IgD-negative memory B cell (primary cell): ENCODE data around the gene ZFR2. TPM values are rescaled to one million over a fixed set of nuclear protein-coding genes. Genes with fewer than 3 reads are reported as not detected.

Experiments
- H3K27ac Mint-ChIP-seq, 3 donors: one replicate each; pipeline ENCODE4 v1.8.0; 2020 to 2022; ENCODE audit warnings: mild to moderate bottlenecking in 3 of 3, mixed read lengths in 3 of 3, moderate library complexity in 1 of 3
- H3K27me3 Mint-ChIP-seq: one replicate; pipeline ENCODE4 v1.8.0; 2021; ENCODE audit warnings: mixed read lengths
- H3K36me3 Mint-ChIP-seq: one replicate; pipeline ENCODE4 v1.8.0; 2020; ENCODE audit warnings: mild to moderate bottlenecking, mixed read lengths
- H3K4me1 Mint-ChIP-seq, 3 donors: one replicate each; pipeline ENCODE4 v1.8.0; 2020 to 2022; ENCODE audit warnings: mixed read lengths in 3 of 3, mild to moderate bottlenecking in 1 of 3
- H3K4me3 Mint-ChIP-seq, 4 donors: one replicate each; pipeline ENCODE4 v1.8.0; 2020 to 2022; ENCODE audit warnings: mild to moderate bottlenecking in 4 of 4, mixed read lengths in 4 of 4, moderate library complexity in 3 of 4
- H3K9me3 Mint-ChIP-seq, 3 donors: one replicate each; pipeline ENCODE4 v1.8.0; 2020 to 2021; ENCODE audit warnings: mixed read lengths in 3 of 3, mild to moderate bottlenecking in 1 of 3
- polyA plus RNA-seq: library from polyadenylated mRNA; unstranded; fragments of 300-500 nt; fragmentation: Illumina TruSeq; gene quantifications from one replicate; pipeline ENCODE4 v1.2.3, GENCODE V29; 2021

Gene ZFR2
- polyA plus RNA-seq, 1 donor from 2014 or later = 0.38 TPM

DNA sequence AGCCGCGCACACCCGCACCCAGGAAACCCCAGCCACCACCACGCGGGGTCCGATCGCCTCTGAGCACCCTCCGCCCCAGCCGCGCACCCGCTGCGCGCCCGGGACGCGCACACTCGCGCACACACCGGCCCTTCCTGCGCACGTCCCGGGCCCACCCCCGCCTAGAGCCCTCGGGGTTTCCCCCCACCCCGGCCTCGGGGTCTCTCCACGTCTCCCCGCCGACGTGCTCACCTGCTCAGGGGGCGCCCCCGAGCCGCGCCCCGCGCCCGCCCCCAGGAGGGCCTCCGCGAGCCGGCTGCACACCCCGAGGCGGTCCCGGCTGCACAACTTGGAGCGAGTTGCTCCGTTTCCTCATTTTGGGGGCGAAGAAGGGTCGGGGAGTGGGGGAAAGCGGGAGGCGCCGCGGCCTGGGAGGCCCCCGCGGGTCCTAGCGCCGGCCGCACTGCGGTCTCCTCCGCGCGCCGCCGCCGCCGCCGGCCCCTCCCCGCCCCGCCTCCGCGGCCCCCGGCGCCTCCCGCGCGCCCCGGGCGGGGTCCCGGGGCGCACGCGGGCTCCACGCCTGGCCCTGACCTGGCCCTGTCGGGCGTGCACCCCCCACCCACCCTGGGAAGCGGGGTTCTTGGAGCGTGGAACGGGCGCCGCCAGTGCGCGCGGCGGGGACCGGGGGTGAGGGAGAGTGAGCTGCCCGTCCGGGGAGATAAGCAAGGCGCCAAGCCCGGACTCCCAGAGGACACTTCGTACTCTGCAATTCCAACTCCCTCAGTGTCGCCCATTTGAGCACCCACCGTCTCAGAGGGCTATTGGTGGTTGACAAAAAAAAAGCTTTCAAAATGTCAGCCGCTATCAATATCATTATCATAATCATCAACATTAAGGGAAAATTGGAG is 82.7 kb downstream of the ZFR2 start, which contains the start of gene MATK:
Gene MATK (minus strand): TSS at position 444 of the 887 bp plus-strand sequence. CDS start 1,246 bp downstream, outside the sequence.
- Mint-ChIP-seq H3K9me3 (peaks cover 2 to 10% (median 10%) of the 10 kb centered on the region in 3 donors), H3K27ac (peak within 1 kb of the TSS in 1 of 3 donors; percentile 14), H3K36me3 (peaks cover 4% of the 10 kb centered on the region), H3K4me1 (peaks cover 5 to 11% (median 7%) of the 10 kb centered on the region in 3 donors), H3K27me3 (peaks cover 16% of the 10 kb centered on the region), H3K4me3 (peak within 1 kb of the TSS; percentile 1 to 91 (median 82))

DNA sequence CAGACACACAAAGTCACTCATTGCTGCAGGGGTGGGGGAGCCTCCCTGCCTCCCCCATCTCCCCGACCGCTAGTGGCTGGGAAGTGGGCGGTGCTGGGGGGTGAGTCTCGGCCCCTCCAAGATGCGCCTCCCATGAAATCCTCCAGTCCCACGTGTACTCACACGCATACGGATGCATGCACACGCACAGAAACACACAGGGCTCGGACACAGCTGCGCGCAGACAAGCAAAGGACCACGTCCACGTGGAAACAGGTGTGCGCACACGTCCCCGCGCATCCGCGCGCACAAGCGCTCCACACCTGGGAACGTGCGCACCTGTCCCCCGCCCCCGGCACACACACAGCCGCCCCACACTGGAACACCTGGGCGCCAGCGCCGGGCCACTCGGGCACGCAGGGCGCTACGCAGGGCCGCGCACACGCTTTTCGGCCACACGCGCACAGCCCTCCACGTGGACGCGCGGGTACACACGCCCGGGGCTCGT is 83.3 kb downstream of the ZFR2 start:
- H3K4me1 Mint-ChIP-seq = peaks cover 5 to 11% (median 10%) of the 10 kb centered on the region in 3 donors
- H3K27me3 Mint-ChIP-seq = peaks cover 13% of the 10 kb centered on the region
- peaks cover 4% of the 10 kb centered on the region for H3K36me3 Mint-ChIP-seq
- peak overlapping the region; percentile 1 to 91 (median 82) for H3K4me3 Mint-ChIP-seq
- H3K9me3 Mint-ChIP-seq = peaks cover under 1 to 11% (median 10%) of the 10 kb centered on the region in 3 donors
- H3K27ac Mint-ChIP-seq = peak overlapping the region in 1 of 3 donors; percentile 14

DNA sequence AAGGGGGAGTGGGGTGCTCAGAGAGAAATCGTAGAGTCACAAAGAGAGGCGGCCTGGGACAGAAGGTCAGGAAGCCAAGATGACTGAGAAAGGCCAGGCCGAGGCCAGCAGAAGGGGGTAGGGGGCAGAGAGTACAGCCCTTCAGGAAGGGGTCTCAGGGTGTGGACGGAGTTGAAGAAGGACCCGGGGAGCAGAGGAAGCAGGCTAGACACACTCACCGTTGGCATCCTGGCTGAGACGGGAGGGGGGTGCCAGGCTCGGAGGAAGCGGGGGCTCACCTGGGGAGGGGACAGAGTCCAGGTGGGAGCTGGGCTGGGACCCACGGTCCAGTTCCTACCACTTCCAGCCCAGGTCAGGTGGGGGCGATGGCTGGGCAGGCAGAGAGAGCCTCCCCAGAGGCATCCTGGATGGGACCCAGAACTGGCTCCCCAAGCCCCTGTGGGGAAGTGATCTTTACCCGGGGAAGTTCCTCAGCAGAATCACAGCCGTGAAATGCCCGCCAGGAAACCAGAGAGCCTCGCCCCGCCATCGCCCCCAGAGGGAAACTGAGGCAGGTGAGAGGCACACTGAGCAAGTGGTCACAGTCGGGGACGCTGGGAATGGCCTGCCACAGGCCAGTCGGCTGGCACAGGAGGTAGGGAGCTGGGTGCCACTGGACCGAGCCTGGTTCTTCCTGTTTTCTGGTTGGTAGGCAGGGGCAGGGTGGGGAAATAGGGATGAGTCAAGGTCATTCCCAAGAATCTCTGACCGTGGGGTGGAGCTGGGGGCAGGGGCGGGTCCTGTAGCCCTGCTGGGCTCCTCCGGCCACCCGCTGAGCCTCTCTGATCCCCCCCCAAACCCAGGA is 84.0 kb downstream of the ZFR2 start:
- Mint-ChIP-seq H3K27ac (peak overlapping the region in 2 of 3 donors; percentile 14 to 31), H3K9me3 (peaks cover 0 to 11% (median 10%) of the 10 kb centered on the region in 3 donors), H3K4me1 (peaks cover 5 to 11% (median 10%) of the 10 kb centered on the region in 3 donors), H3K27me3 (peaks cover 13% of the 10 kb centered on the region), H3K4me3 (peak overlapping the region; percentile 1 to 91 (median 82)), H3K36me3 (peaks cover 4% of the 10 kb centered on the region)

DNA sequence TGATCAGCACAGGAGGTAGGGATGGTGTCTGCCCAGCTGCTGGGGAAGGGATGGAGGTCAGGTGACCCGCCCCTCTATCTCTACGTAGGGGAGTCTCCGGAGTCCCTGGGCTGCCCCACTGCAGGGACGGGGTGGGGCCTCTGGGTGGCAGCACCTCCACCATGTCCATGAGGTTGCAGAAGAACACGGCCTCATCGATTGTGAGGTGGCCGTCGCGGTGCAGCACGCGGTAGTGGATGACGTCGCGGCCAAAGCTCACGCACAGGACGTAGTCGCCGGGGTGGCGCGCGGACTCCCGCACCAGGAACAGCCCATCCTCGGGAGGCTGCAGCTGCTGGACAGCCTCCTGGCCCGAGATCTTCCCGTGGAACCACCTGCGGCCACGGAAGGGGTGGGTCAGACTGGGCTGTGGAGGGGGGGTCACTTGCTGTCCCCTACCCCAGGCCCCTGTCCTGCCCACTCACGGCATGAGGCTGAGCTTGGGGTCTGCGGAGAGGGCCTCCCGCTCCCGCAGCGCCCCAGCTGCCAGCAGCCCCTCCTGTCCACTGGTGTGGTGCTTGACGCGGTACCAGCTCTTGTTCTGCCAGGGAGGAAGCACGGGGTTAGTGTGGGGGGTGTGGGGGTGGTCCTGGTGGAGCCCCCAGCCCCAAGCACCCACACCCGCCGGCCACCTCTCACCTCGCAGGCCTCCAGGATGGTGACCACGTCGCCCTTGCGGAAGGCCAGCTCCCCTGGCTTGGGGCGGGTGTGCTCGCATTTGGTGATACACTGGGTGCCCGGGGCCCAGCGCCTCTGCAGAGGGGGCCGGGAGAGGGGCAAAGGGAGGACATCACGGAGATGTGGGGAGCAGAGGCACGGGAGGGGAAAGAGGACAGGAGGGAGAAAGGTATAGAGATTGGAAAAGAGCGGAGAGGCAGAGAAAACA is 84.9 kb downstream of the ZFR2 start:
- Mint-ChIP-seq H3K36me3 (peaks cover 4% of the 10 kb centered on the region), H3K4me1 (peaks cover 0 to 6% (median 6%) of the 10 kb centered on the region in 3 donors), H3K27ac (peak overlapping the region in 1 of 3 donors; percentile 87)

DNA sequence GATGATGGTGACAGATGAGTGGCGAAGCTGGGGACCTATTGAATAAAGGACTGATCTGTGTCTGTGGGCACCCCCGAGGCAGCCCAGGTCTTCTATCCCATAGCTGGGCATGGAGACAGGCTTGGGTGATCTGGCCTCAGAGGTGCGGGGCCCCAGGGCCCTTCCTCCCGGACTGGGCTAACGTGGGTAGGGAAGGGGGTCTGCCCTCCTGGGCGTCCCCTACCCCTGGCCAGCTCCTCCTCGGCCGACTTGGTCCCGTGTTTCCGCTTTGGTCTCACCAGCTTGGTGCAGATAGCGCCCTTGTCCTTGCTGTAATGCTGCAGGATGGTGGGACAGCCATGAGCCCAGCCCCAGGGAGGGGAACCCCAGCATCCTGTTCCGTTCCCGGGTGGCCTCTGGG is 85.9 kb downstream of the ZFR2 start:
- Mint-ChIP-seq H3K36me3 (peaks cover 4% of the 10 kb centered on the region), H3K9me3 (peaks cover 0 to 11% (median 10%) of the 10 kb centered on the region in 3 donors), H3K27ac (no peak overlapping the region), H3K4me1 (peaks cover 0 to 6% (median 6%) of the 10 kb centered on the region in 3 donors), H3K4me3 (peak overlapping the region in 1 of 4 donors; percentile 39), H3K27me3 (peaks cover 13% of the 10 kb centered on the region)

More for the DNA sequence above, 84.9 kb downstream of the ZFR2 start:
- H3K4me3 Mint-ChIP-seq = peak overlapping the region in 2 of 4 donors; percentile 65 to 91
- H3K27me3 Mint-ChIP-seq = peaks cover 13% of the 10 kb centered on the region
- peaks cover 0 to 11% (median 10%) of the 10 kb centered on the region in 3 donors for H3K9me3 Mint-ChIP-seq

DNA sequence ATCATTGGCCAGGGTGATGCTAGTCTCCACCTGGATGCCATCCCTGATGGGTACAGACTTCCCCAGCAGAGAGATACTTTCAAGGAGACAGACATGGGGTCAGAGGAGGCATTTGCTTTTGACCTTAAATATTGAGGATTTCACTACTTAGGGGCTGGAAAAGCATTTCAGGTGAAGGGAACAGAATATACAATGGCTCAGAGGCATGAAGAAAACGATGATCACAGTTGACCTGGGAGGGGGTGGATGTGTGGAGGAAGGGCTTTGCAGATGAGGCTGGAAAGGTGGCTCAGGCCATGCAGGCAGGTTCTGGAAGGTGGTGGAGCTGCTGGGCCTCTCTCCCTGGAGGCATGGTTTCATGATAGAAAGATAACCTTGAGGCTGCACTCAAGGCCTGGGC is 86.5 kb downstream of the ZFR2 start:
- H3K4me3 Mint-ChIP-seq = peak overlapping the region in 2 of 4 donors; percentile 42 to 57
- H3K36me3 Mint-ChIP-seq = peaks cover 4% of the 10 kb centered on the region
- H3K4me1 Mint-ChIP-seq = peaks cover 0 to 6% (median 6%) of the 10 kb centered on the region in 3 donors
- peak overlapping the region in 1 of 3 donors; percentile 77 for H3K27ac Mint-ChIP-seq
- H3K27me3 Mint-ChIP-seq = peaks cover 13% of the 10 kb centered on the region
- peaks cover 0 to 11% (median 10%) of the 10 kb centered on the region in 3 donors for H3K9me3 Mint-ChIP-seq

DNA sequence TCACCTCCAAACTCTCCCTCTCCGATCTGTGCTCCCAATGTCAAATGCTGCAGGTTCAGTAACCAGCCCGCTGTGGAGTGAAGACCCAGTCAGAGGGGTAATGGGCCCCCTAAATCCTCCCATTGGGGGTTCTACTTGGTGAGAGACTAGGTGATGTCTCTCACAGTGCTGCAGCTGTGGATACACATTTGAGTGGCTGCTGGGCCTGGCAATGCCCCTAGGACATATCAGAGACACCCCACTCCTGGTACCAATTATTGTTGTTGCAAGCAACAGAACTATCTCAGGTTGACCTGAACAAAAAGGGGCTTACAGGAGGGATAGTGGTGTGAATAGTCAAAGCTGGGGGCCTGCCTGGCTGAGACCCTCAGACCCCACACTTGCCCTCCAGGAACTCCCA is 87.2 kb downstream of the ZFR2 start:
- Mint-ChIP-seq H3K4me1 (peaks cover 0 to 6% (median 5%) of the 10 kb centered on the region in 3 donors), H3K27me3 (peaks cover 8% of the 10 kb centered on the region), H3K36me3 (peaks cover 4% of the 10 kb centered on the region), H3K4me3 (peak overlapping the region in 1 of 4 donors; percentile 17), H3K9me3 (peaks cover 0 to 11% (median 10%) of the 10 kb centered on the region in 3 donors), H3K27ac (no peak overlapping the region)

DNA sequence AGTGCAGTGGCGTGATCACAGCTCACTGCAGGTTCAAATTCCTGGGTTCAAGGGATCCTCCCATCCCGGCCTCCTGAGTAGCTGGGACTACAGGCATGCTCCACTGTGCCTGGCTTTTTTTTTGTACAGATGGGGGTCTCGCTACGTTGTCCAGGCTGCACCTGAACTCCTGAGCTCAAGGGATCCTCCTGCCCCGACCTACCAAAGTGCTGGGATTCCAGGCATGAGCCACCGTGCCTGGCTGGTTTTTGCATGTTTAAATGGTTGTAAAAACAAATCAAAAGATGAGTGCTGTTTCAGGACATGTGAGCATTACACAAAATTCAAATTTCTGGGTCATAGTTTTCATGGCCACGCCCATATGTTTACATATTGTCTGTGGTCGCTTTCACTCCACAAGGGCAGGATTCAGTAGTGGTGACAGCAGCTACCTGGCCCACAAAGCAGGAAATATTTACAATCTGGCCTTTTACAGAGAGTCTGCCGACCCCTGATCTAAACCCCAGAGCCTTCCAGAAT is 88.0 kb downstream of the ZFR2 start:
- peak overlapping the region in 1 of 4 donors; percentile 25 for H3K4me3 Mint-ChIP-seq
- peaks cover 0 to 11% (median 10%) of the 10 kb centered on the region in 3 donors for H3K9me3 Mint-ChIP-seq
- H3K27me3 Mint-ChIP-seq = peaks cover 7% of the 10 kb centered on the region
- H3K27ac Mint-ChIP-seq = peak overlapping the region in 1 of 3 donors; percentile 85
- peaks cover 0 to 6% (median 4%) of the 10 kb centered on the region in 3 donors for H3K4me1 Mint-ChIP-seq
- H3K36me3 Mint-ChIP-seq = peaks cover 4% of the 10 kb centered on the region

DNA sequence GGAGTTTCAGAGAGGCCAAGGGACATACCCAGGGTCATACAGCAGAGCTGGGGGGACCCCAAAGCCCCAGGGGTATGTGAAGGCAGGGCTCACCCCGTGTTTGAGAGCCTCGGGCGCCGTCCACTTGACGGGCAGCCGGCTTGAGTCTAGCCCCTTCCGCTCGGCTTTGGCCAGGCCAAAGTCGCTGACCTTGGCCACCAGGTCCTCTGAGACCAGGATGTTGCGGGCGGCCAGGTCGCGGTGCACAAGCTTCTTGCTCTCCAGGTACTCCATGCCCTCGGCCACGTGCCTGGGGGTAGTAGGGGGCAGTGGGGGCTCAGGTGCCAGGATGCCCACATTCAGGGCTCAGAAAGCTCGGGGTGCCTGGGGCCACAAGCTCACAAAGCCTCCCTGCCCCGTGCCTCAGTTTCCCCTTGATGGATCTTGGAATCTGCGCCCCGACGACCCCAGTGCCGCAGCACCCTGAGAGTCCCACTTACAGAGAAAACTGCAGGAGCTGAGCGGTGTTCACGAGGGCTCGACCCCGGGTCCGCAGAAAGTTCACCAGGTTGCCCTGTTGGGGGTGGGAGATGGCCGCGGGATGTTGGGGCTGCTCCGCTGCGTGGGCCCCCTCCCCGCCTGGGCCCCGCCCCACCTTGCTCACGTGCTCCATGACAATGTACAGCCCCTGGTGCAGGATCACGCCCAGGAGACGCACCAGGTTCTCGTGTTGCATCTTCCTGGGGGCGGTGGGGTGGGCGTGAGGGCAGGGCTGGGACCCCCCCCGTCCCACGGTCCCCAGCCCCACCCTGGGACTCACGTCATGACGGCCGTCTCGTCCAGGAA is 89.7 kb downstream of the ZFR2 start:
- Mint-ChIP-seq H3K4me3 (no peak overlapping the region), H3K4me1 (peaks cover 0 to 6% (median 0%) of the 10 kb centered on the region in 3 donors), H3K27me3 (no peaks in the 10 kb centered on the region), H3K9me3 (peaks cover 0 to 11% (median 10%) of the 10 kb centered on the region in 3 donors), H3K36me3 (peaks cover 4% of the 10 kb centered on the region), H3K27ac (peak overlapping the region in 1 of 3 donors; percentile 7)

DNA sequence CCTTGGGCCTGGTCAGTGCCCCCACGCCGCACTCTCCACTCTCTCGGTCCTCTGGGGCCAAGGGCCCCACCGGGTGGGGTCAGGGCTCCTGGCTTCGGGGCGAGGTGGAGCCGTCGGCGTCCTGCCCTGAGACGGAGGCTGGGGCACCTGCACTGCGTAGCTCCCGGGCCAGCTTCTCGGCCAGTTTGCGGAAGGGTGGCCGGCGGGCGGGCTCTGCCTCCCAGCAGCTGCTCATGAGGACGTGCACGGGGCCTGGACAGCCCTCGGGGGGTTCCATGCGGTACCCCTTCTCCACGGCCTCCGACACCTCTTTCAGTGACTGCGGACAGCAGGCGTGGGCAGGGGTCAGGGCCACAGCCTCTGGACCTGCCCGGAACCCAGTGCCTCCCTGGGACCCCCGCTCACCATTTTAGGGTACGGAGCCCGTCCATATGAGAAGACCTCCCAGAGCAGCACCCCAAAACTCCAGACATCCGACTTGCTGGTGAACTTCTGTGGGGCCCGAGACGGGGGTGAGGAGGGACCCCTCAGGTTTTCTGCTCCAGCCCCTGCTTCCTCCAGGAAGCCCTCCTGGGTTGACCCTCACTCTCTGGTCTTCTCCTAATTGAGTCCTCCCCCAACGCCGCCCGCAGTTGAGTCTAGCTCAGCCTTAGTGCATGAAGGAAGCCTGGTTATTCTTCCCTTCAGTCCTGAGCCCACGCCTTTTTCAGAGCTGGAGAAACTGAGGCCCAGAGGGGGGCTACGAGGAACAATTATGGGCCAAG is 90.6 kb downstream of the ZFR2 start:
- Mint-ChIP-seq H3K27ac (no peak overlapping the region), H3K36me3 (peaks cover 4% of the 10 kb centered on the region), H3K27me3 (no peaks in the 10 kb centered on the region), H3K9me3 (peaks cover 0 to 11% (median 10%) of the 10 kb centered on the region in 3 donors), H3K4me3 (no peak overlapping the region), H3K4me1 (peaks cover 0 to 7% (median 0%) of the 10 kb centered on the region in 3 donors)

DNA sequence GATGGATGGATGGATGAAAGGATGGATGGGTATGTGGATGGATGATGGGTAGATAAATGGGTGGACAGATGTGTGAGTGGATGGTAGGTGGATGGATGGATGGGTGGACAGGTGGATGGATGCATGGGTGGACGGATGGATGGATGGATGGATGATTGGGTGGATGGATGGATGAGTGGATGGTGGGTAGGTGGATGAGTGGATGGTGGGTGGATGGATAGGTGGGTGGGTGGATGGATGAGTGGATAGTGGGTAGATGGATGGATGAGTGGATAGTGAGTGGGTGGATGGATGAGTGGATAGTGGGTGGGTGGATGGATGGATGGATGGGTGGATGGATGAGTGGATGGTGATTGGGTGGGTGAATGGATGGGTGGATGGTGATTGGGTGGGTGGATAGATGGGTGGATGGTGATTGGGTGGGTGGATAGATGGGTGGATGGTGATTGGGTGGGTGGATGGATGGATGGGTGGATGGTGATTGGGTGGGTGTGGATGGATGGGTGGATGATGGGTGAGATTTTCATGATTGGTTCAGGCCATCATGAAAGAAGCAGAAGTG is 92.3 kb downstream of the ZFR2 start:
- Mint-ChIP-seq H3K27ac (peak overlapping the region in 1 of 3 donors; percentile 35), H3K36me3 (no peaks in the 10 kb centered on the region), H3K9me3 (peaks cover 0 to 4% (median 2%) of the 10 kb centered on the region in 3 donors), H3K4me3 (no peak overlapping the region), H3K4me1 (peaks cover 0 to 7% (median 0%) of the 10 kb centered on the region in 3 donors), H3K27me3 (no peaks in the 10 kb centered on the region)

DNA sequence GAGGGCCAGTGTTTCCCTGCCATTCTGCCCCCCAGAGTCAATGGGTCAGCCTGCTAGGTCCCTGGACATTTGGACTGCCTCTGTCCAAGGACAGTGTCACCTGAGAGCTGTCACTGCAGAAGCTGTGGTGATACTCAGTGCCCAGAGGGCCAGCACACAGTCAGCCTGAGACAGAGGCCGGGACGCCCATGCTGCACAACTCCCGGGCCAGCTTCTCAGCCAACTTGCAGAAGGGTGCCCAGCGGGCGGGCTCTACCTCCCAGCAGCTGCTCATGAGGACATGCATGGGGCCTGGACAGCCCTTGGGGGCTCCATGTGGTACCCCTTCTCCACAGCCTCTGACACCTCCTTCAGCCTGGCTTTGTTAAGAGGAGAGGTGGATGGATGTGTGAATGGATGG is 93.0 kb downstream of the ZFR2 start:
- H3K9me3 Mint-ChIP-seq = no peaks in the 10 kb centered on the region
- H3K4me3 Mint-ChIP-seq = no peak overlapping the region
- no peaks in the 10 kb centered on the region for H3K27me3 Mint-ChIP-seq
- no peak overlapping the region for H3K27ac Mint-ChIP-seq
- H3K4me1 Mint-ChIP-seq = peaks cover 0 to 5% (median 0%) of the 10 kb centered on the region in 3 donors
- no peaks in the 10 kb centered on the region for H3K36me3 Mint-ChIP-seq
